OCI-LY7 (cell line): ENCODE results near the gene GMEB2.

Experiments used
- CTCF ChIP-seq: fragments of 200-600 bp; sonication (generic); conservative IDR thresholded peaks from 2 replicates; pipeline ENCODE4 v1.5.1; 2014; ENCODE audit warnings: mild to moderate bottlenecking, antibody characterized with exemption, low read length, moderate library complexity, mixed read lengths
- EZH2phosphoT487 ChIP-seq: fragments of 200-600 bp; sonication (generic); IDR thresholded peaks from 2 replicates; pipeline ENCODE4 v1.6.1; 2018; ENCODE audit warnings: low read depth, borderline replicate concordance, mild to moderate bottlenecking, mixed run types, antibody characterized with exemption, low read length, moderate library complexity, mixed read lengths

- TF ChIP-seq EZH2phosphoT487 = no peak
- no peak for TF ChIP-seq CTCF
Observed at GRCh38 chr20:63582382-63583063, 44.4 kb downstream of the GMEB2 start.
